ENCODE data around the gene DLX3.
A peak's percentile ranks its signal among the peaks of the same experiment; 100 is the strongest.

DLX3 gene

GRCh38 chr17:50022463-50023130 lies 27.6 kb upstream of the DLX3 start:
- no peak for DNase-seq

- no peak for DNase-seq
Observed at GRCh38 chr17:50021681-50022370, 26.8 kb upstream of the DLX3 start.

- DNase-seq, result no peak
Observed at GRCh38 chr17:50020841-50021599, 26.0 kb upstream of the DLX3 start.

GRCh38 chr17:50018909-50019308 lies 23.9 kb upstream of the DLX3 start:
- no peak for DNase-seq

- DNase-seq, result no peak
Observed at GRCh38 chr17:50015146-50015545, 20.1 kb upstream of the DLX3 start.

- DNase-seq, result no peak
Observed at GRCh38 chr17:50014471-50015088, 19.6 kb upstream of the DLX3 start.

GRCh38 chr17:50013079-50013478 lies 18.1 kb upstream of the DLX3 start:
- DNase-seq, result no peak

- DNase-seq, result no peak
Observed at GRCh38 chr17:50009282-50009681, 14.3 kb upstream of the DLX3 start.

GRCh38 chr17:50003911-50004310 lies 8.9 kb upstream of the DLX3 start:
- DNase-seq, result no peak

- DNase-seq, result no peak
Observed at GRCh38 chr17:49998836-49999511, 4.0 kb upstream of the DLX3 start.

- DNase-seq, result peak; percentile 90
Observed at GRCh38 chr17:49997773-49998703, 3.0 kb upstream of the DLX3 start.

GRCh38 chr17:49997301-49997650 lies 2.3 kb upstream of the DLX3 start:
- no peak for DNase-seq

GRCh38 chr17:49996495-49997300 lies 1.7 kb upstream of the DLX3 start:
- peak; percentile 73 for DNase-seq

- no peak for DNase-seq
Observed at GRCh38 chr17:49996121-49996494, 1.1 kb upstream of the DLX3 start.

GRCh38 chr17:49994085-49995054 lies 654 bp downstream of the DLX3 start:
- no peak for DNase-seq

GRCh38 chr17:49993423-49994060 lies 1.5 kb downstream of the DLX3 start:
- peak; percentile 32 for DNase-seq

- no peak for DNase-seq
Observed at GRCh38 chr17:49992933-49993422, 2.0 kb downstream of the DLX3 start.

GRCh38 chr17:49992191-49992932 lies 2.7 kb downstream of the DLX3 start:
- DNase-seq, result no peak

Measured in stimulated activated CD4-positive, alpha-beta T cell treated with anti-CD3 and anti-CD28 coated beads, Interleukin-4, amount 100 ng/mL, for 24 hours (primary cell).